HepG2 (cell line): ENCODE data around the gene HAX1. TPM values are rescaled to one million over a fixed set of nuclear protein-coding genes. Genes with fewer than 3 reads are reported as not detected.

Experiments used
- ELF4 ChIP-seq: sonication (generic); formaldehyde crosslinking; IDR thresholded peaks from 2 replicates; pipeline ENCODE4 v1.5.0; 2020; ENCODE audit warnings: missing genetic modification reagents, mild to moderate bottlenecking, moderate library complexity, borderline replicate concordance
- HES4 ChIP-seq: sonication (generic); formaldehyde crosslinking; IDR thresholded peaks from 2 replicates; pipeline ENCODE4 v1.9.0; 2021; ENCODE audit warnings: mild to moderate bottlenecking, missing genetic modification reagents, borderline replicate concordance
- HNRNPLL ChIP-seq: fragments of 200-400 bp; formaldehyde crosslinking; IDR thresholded peaks from 2 replicates; pipeline ENCODE4 v1.6.1; 2017; ENCODE audit warnings: mild to moderate bottlenecking, low read depth, low read length; ENCODE audit not compliant: poor library complexity, severe bottlenecking
- HOXA3 ChIP-seq: sonication (generic); formaldehyde crosslinking; IDR thresholded peaks from 2 replicates; pipeline ENCODE4 v1.5.0; 2020; ENCODE audit warnings: missing genetic modification reagents
- HOXA5 ChIP-seq: sonication (generic); formaldehyde crosslinking; IDR thresholded peaks from 2 replicates; pipeline ENCODE4 v1.4.0; 2020; ENCODE audit warnings: missing genetic modification reagents
- IRF9 ChIP-seq: sonication (generic); formaldehyde crosslinking; IDR thresholded peaks from 2 replicates; pipeline ENCODE4 v1.8.0; 2022; ENCODE audit warnings: missing genetic modification reagents, mild to moderate bottlenecking, borderline replicate concordance
- MIER3 ChIP-seq: IDR thresholded peaks from 2 replicates; pipeline ENCODE4 v1.6.1; 2016; ENCODE audit warnings: missing compliant biosample characterization, borderline replicate concordance
- MXD4 ChIP-seq: IDR thresholded peaks from 2 replicates; pipeline ENCODE4 v1.6.1; 2016; ENCODE audit warnings: mild to moderate bottlenecking, missing biosample characterization, missing genetic modification reagents
- NONO ChIP-seq, 2 experiments: fragments of 450-650 bp in 1 of 2; sonication (generic) in 1 of 2; formaldehyde crosslinking in 1 of 2; IDR thresholded peaks in 1 of 2; conservative IDR thresholded peaks in 1 of 2; 2 replicates each; pipeline versions ENCODE4 v1.6.1 to v1.8.0; 2017 to 2022; ENCODE audit warnings: mild to moderate bottlenecking in 1 of 2, missing genetic modification reagents in 1 of 2, moderate library complexity in 1 of 2
- REL ChIP-seq: sonication (generic); formaldehyde crosslinking; conservative IDR thresholded peaks from 2 replicates; pipeline ENCODE4 v1.8.0; 2022; ENCODE audit warnings: mild to moderate bottlenecking, missing genetic modification reagents, moderate library complexity
- TSC22D2 ChIP-seq: sonication (generic); formaldehyde crosslinking; IDR thresholded peaks from 2 replicates; pipeline ENCODE4 v1.5.1; 2020; ENCODE audit warnings: missing genetic modification reagents, mild to moderate bottlenecking, borderline replicate concordance
- U2AF2 ChIP-seq: fragments of 200-400 bp; formaldehyde crosslinking; IDR thresholded peaks from 2 replicates; pipeline ENCODE4 v1.6.1; 2017; ENCODE audit warnings: low read depth, mild to moderate bottlenecking, low read length
- YY1 ChIP-seq: IDR thresholded peaks from 2 replicates; pipeline ENCODE4 v1.6.1; 2011; ENCODE audit warnings: low read length, low read depth, moderate library complexity, mild to moderate bottlenecking; ENCODE audit not compliant: insufficient read depth, insufficient replicate concordance
- ZFP91 ChIP-seq: sonication (generic); formaldehyde crosslinking; IDR thresholded peaks from 2 replicates; pipeline ENCODE4 v1.9.0; 2022; ENCODE audit warnings: missing genetic modification reagents, mild to moderate bottlenecking, borderline replicate concordance
- ZNF160 ChIP-seq: sonication (generic); formaldehyde crosslinking; IDR thresholded peaks from 2 replicates; pipeline ENCODE4 v1.8.0; 2022; ENCODE audit warnings: mild to moderate bottlenecking, inconsistent platforms, missing genetic modification reagents
- ZNF224 ChIP-seq: sonication (generic); formaldehyde crosslinking; IDR thresholded peaks from 2 replicates; pipeline ENCODE4 v1.5.0; 2020; ENCODE audit warnings: mild to moderate bottlenecking, missing genetic modification reagents
- ZNF234 ChIP-seq: sonication (generic); formaldehyde crosslinking; conservative IDR thresholded peaks from 2 replicates; pipeline ENCODE4 v1.5.1; 2020; ENCODE audit warnings: mild to moderate bottlenecking, missing genetic modification reagents
- ZNF460 ChIP-seq: sonication (generic); formaldehyde crosslinking; IDR thresholded peaks from 2 replicates; pipeline ENCODE4 v1.5.1; 2020; ENCODE audit warnings: missing genetic modification reagents, mild to moderate bottlenecking, borderline replicate concordance
- ZNF598 ChIP-seq: sonication (generic); formaldehyde crosslinking; IDR thresholded peaks from 2 replicates; pipeline ENCODE4 v1.5.1; 2020; ENCODE audit warnings: mild to moderate bottlenecking, missing genetic modification reagents, borderline replicate concordance
- ZNF709 ChIP-seq: sonication (generic); formaldehyde crosslinking; IDR thresholded peaks from 2 replicates; pipeline ENCODE4 v1.5.0; 2020; ENCODE audit warnings: mild to moderate bottlenecking, missing genetic modification reagents
- ZSCAN9 ChIP-seq: IDR thresholded peaks from 2 replicates; pipeline ENCODE4 v1.6.1; 2016; ENCODE audit warnings: borderline replicate concordance
- polyA plus RNA-seq, 8 experiments: library from polyadenylated mRNA; depleted of rRNA in 3 of 8; stranded (reverse) in 7 of 8; unstranded in 1 of 8; fragments of >200 nt; fragmentation: Illumina TruSeq in 4 of 8; extraction: Trizol in 4 of 8; gene quantifications; 2 replicates each; pipeline versions ENCODE4 v1.2.1 to v1.2.3, GENCODE V29; 2011 to 2016; ENCODE audit warnings: low read depth in 4 of 8, missing spikeins in 1 of 8, mixed read lengths in 1 of 8; ENCODE audit not compliant: insufficient read depth in 1 of 8
- total RNA-seq, 5 experiments: library from RNA; depleted of rRNA; stranded (reverse); fragments of >200 nt; fragmentation: Illumina TruSeq; extraction: Trizol; gene quantifications; 2 replicates each; pipeline ENCODE4 v1.2.3, GENCODE V29; 2016; ENCODE audit warnings: low read depth in 1 of 5
- TF ChIP-seq, protein P1 (sequence below): IDR thresholded peaks from 2 replicates; pipeline ENCODE4 v1.6.1; 2012; ENCODE audit warnings: low read length, improper control_type of control experiment

Gene HAX1
- total and polyA plus RNA-seq, 2 of the 13 experiments (the other 11 are each of a cell fraction or from before 2014, with no cell fraction given) = 89.2 to 128 TPM

- TF ChIP-seq, protein P1, sequence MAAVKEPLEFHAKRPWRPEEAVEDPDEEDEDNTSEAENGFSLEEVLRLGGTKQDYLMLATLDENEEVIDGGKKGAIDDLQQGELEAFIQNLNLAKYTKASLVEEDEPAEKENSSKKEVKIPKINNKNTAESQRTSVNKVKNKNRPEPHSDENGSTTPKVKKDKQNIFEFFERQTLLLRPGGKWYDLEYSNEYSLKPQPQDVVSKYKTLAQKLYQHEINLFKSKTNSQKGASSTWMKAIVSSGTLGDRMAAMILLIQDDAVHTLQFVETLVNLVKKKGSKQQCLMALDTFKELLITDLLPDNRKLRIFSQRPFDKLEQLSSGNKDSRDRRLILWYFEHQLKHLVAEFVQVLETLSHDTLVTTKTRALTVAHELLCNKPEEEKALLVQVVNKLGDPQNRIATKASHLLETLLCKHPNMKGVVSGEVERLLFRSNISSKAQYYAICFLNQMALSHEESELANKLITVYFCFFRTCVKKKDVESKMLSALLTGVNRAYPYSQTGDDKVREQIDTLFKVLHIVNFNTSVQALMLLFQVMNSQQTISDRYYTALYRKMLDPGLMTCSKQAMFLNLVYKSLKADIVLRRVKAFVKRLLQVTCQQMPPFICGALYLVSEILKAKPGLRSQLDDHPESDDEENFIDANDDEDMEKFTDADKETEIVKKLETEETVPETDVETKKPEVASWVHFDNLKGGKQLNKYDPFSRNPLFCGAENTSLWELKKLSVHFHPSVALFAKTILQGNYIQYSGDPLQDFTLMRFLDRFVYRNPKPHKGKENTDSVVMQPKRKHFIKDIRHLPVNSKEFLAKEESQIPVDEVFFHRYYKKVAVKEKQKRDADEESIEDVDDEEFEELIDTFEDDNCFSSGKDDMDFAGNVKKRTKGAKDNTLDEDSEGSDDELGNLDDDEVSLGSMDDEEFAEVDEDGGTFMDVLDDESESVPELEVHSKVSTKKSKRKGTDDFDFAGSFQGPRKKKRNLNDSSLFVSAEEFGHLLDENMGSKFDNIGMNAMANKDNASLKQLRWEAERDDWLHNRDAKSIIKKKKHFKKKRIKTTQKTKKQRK = no peak
- TF ChIP-seq NONO (IDR thresholded peaks at IDR 0.05) (no peak), NONO (CRISPR knock-in tag; conservative IDR thresholded peaks at IDR 0.05) (peak; percentile 89), ZNF160 (CRISPR knock-in tag) (0 out of 2 replicates have a peak, but pooled peaks have one; percentile 62), ZNF234 (CRISPR knock-in tag) (no peak), ZSCAN9 (CRISPR knock-in tag) (peak; percentile 81), ZNF598 (CRISPR knock-in tag) (peak; percentile 78; the same call in 1 of the 2 replicates), ZNF709 (CRISPR knock-in tag) (peak; percentile 52; the same call in 1 of the 2 replicates), ZNF224 (CRISPR knock-in tag) (peak; percentile 32; the same call in 1 of the 2 replicates), YY1 (peak; percentile 80), TSC22D2 (peak; percentile 82; the same call in 1 of the 2 replicates), HES4 (CRISPR knock-in tag) (peak; percentile 42; the same call in 1 of the 2 replicates), ZFP91 (CRISPR knock-in tag) (peak; percentile 79), MIER3 (CRISPR knock-in tag) (peak; percentile 91; the same call in 1 of the 2 replicates), U2AF2 (0 out of 2 replicates have a peak, but pooled peaks have one; percentile 18), HNRNPLL (peak; percentile 57), IRF9 (CRISPR knock-in tag) (peak; percentile 72; the same call in 1 of the 2 replicates), ELF4 (peak; percentile 64; the same call in 1 of the 2 replicates), MXD4 (CRISPR knock-in tag) (peak; percentile 80; the same call in 1 of the 2 replicates), REL (CRISPR knock-in tag) (0 out of 2 replicates have a peak, but pooled peaks have one; percentile 45), HOXA3 (CRISPR knock-in tag) (peak; percentile 84), HOXA5 (CRISPR knock-in tag) (no peak), ZNF460 (CRISPR knock-in tag) (no peak; the same call in 1 of the 2 replicates)
Measured at GRCh38 chr1:154272217-154272998, at the start of gene HAX1 (continued).
